ENCODE measurements around the gene CBX1.

- TF ChIP-seq, protein P1, sequence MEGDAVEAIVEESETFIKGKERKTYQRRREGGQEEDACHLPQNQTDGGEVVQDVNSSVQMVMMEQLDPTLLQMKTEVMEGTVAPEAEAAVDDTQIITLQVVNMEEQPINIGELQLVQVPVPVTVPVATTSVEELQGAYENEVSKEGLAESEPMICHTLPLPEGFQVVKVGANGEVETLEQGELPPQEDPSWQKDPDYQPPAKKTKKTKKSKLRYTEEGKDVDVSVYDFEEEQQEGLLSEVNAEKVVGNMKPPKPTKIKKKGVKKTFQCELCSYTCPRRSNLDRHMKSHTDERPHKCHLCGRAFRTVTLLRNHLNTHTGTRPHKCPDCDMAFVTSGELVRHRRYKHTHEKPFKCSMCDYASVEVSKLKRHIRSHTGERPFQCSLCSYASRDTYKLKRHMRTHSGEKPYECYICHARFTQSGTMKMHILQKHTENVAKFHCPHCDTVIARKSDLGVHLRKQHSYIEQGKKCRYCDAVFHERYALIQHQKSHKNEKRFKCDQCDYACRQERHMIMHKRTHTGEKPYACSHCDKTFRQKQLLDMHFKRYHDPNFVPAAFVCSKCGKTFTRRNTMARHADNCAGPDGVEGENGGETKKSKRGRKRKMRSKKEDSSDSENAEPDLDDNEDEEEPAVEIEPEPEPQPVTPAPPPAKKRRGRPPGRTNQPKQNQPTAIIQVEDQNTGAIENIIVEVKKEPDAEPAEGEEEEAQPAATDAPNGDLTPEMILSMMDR (IDR thresholded peaks at IDR 0.05; ENCODE audit: insufficient read depth, low read depth, low read length) = peak; percentile 59
- no peak for TF ChIP-seq EZH2 (IDR thresholded peaks at IDR 0.05; ENCODE audit: insufficient read depth, low read length)
These were observed 76.0 kb downstream of the CBX1 start for GRCh38 chr17:48025040-48025903.
